ENCODE results near the gene RNF34.
A peak's percentile ranks its signal among the peaks of the same experiment; 100 is the strongest.

Gene RNF34

DNA sequence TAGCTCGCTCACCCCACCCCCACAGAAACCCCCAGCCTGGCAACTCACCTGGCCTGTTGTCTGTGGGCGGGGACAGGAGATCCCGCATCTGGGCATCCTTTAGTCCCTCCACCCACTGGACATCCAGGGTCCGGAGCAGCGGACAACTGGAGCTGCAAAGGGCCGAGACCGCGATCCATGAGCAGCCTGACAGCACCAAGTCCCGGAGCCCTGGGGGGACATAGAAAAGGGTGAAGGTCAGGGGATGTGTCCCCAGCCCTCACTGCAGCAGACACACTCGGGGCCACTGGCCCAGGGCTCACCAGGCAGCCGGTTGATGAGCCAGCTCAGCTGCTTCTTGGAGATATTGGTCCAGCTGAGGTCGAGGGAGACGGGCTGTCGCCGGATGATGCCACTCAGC lies 40.9 kb downstream of the RNF34 start:
- DNase-seq (ENCODE audit: low read depth), result no peak

DNA sequence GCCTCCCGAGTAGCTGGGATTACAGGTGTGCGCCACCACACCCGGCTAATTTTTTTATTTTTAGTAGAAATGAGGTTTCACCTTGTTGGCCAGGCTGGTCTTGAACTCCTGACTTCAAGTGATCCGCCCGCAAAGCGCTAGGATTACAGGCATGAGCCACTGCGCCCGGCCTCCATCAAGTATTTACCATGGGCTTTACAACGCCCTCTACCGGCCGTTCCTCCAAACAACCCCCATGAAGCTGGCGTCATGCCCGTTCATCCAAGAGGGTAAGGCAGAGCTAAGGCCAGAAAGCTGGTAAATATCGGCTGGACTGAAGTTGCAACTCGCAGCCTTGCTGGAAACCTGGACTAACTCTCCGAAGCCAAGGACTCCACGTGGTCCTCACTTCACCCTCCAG lies 41.6 kb downstream of the RNF34 start:
- DNase-seq (ENCODE audit: low read depth), result no peak

DNA sequence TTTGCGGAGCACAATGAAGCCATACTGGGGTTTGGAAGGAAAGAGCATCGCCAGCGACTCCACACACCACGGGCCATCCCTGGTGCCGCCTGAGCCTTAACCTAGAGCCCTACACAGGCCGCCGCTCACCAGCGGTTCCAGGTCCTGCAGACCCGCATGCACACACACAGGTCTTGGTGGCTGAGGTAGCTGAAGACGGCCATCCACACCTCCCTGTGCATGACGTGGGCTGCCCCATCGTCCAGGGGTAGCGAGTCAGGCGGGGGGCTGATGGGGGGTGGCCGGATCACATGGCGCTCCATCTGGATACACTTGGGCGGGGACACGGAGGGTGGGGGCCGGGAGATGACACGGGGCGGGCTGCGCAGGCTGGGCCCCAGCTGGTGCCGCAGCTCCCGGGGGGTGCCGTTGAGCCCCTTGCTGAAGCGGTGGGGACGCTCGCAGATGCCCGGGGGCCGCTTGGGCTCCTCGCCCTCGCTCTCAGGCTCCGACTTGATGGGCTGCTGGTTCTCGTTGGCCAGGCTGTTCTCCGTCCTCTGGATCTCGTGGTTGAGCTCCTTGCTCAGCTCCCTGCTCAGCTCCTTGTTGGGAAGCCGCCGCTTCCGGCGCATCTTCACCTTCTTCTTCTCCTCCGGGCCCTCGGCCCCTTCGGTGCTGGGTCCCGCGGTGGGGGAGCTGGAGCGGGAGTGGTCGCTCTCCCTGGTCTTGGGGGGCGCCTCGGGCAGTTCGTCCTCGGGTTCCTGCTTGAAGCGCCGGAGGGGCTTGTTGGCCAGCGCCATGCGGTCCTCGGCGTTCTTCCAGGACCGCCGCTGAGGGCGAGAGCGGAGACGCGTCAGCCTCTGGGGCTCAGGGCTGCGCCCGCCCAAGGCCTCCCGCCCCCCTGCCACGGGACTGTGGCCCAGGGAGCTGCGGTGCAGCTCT lies 42.4 kb downstream of the RNF34 start:
- no peak for DNase-seq (ENCODE audit: low read depth)

DNA sequence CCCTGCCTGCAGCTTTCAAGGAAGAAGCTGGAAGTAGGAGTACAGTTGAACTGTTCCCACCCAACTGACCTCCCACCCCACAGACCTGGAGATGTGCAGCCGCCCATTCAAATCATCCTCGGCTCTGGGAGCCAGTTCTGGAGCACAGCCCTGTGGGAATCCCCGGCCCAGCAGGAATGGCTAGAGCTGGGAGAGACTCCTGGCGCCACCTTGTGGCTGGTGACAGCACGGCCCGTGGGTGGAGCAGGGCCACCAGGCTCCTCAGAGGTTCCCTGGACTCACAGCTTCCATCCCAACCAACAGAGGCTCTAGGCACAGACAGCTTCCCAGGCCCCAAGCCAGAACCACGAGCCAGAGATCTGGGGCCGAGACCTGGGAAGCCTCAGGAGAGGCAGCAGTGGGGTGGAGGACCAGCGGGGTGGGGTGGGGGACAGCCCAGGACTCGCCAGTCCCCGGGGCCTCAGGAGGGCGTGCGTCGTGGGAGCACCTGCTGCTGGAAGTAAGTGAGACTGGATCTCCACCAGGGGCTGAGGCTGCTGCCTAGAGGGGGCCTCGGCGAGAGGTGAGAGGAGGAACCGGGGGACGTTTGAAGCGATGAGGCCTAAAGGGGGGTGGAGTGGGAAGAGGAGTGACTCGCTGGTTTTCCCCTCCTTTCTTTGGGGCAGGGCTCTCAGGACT lies 43.4 kb downstream of the RNF34 start:
- DNase-seq (ENCODE audit: low read depth), result no peak

DNA sequence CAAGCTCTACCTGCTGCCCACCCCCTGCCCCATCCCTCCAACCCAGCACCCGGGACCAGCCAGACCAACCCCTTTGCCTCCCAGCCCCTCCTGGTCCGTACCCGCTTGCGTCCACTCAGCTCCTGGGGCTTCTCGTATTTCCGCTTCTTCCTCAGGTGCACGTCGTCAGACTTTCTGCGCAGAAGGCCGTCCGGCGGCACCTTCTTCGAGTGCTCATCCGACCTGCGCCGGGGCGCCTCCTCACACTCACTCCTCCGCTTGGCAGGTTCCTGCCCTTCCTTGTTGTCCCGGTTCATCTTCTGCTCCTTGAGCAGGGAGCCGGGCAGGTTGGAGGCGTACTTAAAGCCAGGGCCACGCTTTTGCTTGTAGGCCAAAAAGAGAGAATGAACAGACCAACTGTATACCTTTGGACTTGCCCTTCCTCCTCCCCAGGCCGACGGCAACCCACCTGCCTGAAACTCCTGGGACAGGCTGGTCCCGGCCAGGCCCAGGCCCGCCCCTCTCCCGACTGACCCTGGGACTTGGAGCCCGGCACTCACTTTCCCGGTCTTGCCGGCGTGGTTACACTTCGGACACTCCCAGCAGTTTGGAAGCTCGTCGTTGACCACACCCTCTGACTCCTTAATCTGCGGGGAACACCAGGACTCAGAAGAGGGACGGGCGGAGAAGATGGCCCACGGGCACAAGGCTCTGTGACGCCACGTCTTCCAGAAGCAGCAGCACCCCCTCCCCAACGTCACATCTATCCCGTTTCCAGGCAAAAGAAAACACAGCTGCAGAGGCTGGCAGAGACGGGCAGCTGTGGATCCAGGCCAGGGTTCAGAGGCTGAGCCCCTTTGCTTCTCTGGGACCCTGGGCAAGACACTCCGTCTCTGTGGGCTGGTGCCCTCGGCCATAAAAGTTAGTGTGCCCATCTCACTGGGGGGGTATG lies 44.3 kb downstream of the RNF34 start:
- no peak for DNase-seq (ENCODE audit: low read depth)

DNA sequence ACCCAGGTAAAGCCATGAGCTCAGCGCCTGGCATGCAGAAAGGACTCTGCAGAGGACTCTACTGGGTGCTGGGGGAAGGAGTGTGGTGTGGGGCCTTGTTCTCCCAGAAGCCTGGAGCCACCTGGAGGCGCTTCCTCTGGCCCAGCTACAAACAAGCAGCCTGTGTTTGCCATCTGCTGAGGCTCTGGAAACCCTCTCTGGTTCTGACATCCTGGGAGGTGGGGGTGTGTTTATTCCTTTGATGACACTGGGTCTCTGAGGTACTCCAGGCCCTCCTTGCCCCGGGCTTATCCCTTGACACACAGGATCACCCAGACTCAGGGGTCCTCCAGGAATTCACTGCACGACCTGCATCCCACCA lies 44.9 kb downstream of the RNF34 start:
- DNase-seq (ENCODE audit: low read depth), result no peak

DNA sequence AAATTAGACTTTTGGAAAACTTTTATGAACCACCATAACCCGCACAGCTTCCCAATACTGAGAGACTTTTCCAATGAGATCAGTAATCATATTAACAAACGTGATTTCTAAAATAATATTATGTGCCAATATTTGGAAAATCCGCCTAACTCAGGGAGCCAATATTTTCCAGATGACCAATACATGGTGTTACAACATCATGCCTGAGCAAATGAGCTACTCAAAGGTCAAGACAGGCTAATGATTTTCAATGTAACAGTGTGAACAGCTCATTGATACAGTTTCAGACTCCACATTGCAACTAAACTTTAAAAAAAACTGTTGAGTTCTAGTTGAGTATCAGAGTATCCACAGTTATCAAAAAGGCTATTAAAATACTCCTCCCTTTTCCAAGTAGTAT lies 46.8 kb downstream of the RNF34 start:
- DNase-seq (ENCODE audit: low read depth), result no peak

DNA sequence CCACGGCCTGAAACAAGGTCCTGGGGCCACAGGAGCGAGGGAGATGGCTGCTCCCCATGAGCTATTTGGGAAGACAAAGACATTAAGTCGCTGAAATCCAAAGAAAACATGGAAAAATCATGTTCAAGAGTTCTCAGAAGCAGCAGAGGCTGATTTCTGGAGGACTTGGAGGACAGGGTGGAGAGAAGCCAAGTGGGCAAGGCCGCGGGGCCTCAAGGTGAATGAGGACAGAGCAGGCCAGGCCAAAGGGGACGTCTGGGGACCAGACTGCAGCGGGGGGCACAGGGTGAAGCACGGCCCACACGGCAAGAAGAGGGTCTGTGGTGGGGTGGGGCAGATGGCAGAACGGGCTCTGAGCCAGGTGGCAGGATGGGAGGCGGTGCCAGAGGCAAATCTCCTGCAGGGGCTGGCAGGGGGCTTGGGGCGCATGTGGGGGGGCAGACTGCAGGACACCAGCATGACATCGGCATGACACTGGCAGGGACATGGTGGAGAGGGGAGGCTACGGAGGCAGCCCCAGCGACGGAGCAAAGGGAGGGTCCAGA lies 48.9 kb downstream of the RNF34 start:
- no peak for DNase-seq (ENCODE audit: low read depth)

DNA sequence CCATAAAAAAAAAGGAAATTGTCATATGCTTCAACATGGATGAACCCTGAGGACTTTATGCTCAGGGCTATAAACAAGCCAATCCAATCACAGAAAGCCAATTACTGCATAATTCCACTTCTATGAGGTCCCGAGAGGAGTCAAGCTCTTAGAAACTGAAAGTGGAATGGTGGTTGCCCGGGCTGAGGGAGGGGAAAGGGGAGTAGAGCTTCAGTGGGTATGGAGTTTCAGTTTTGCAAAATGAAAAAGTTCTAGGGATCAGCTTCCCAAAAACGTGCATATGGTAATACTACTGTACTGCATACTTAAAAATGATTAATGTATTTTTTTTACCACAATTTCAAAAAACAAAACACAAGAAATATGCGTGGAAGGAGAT lies 52.0 kb downstream of the RNF34 start:
- DNase-seq (ENCODE audit: low read depth), result peak; percentile 28

DNA sequence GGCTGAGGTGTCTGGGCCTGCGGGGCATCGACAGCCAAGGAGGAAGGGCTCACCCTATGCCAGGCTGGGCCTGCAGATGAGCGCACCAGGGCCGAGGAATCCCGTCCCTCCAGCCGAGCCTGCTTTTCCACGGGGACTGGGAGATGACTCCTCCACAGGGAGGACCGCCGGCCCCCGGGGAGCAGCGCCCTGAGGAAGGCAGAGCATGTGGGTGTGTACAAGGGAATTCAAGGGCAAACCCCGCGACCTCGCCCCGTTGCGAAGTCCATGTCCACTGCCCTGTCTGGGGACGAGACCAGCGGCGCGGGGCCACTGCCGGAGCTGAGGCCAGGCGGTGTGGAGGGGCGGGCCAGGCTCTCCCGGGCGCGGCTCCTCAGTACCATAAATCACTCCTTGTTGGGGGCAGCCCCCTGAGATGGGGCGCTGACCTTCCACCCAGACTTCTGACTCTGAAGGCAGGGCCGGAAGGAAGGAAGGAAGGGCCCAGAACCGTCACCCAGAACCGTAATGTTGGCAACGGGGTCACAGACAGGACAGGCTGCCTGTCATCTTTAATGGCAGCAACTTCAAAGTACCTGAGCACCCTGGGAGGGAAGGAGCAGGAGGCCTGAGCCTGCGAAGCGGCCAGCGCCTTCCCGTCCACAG lies 52.5 kb downstream of the RNF34 start:
- DNase-seq (ENCODE audit: low read depth), result peak; percentile 35

DNA sequence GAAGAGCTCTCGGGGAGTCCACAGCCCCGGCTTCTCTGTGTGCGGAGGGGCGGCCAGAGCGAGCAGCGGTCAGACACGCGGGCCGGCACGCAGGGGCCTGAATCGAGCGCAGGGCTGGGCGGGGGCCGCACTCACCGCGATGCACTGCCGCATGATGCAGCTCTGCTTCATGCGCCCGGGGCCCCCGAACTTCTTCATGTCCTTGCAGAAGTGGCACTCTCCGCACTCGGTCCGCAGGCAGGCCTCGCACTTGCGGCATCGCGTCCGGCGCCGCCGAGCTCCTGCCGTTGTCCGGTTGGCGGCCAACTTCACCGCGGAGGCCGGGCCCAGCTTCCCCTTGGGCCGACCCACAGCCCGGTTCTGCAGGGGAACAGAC lies 53.1 kb downstream of the RNF34 start:
- no peak for DNase-seq (ENCODE audit: low read depth)

DNA sequence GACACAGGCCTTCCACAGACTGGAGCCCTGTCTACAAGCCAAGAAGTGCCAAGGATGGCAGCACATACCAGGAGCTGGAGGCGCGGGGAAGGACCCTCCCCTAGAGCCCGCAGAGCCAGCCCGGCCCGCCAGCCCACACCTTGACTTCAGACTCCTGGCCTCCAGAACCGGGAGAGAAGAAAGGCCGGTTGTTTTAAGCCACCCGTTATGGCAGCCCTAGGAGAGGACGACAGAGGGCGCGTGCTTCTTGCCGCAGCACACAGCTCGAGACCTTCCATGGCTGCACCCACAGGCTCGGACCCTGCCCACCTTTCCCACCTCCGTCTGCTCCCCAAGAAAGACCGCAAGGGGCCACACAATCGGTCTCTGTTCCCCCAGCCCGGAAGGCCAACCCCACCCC lies 53.7 kb downstream of the RNF34 start:
- DNase-seq (ENCODE audit: low read depth), result no peak

DNA sequence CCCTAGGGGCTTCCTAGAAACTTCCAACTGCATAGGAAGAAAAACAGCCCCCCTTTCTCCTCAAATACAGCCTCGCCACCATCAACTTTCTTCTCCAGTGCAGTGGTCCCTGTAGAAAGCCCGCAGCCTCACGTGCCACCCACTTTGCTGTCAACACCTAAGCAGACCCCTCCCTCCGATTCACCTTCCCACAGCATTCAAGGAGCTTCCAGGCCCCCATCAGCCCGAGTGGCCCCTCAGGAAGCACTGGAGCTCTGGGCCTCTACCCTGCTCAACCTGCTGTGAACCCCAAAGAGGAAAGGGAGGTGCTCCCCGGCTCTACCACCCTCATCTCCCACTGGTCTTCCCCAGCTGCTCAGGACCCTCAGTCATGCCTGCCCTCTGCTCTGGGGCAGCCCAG lies 55.0 kb downstream of the RNF34 start:
- no peak for DNase-seq (ENCODE audit: low read depth)

DNA sequence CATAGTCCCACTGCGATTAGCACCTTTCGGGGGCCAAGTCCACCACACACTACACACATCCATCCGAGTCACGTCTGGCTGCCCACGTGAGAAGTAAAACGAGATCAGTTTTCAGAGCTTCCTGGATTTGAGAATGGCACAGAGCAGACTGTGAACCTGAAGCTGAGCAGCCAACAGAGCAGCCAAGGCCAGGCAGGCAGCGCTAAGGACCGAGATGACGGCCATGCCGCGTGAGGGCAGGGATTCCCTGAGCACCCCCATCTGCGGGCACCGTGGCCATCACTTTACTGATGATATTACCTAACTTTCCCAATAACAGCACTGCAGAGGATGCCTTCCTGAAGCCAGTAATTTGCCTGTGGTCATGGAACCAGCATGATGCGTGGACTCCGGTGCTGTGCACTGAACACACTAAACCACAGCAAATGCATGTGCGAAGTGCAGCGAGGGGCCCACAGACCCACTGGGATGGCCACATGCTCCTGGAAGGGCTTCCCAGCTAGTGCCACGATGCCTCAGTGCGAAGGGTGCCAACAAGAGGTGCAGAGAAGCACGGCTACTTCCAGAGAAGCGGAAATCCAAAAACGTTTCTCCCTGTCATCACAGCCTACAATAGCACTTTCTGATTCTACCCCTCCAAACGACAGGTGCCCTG lies 56.0 kb downstream of the RNF34 start:
- DNase-seq (ENCODE audit: low read depth), result no peak

DNA sequence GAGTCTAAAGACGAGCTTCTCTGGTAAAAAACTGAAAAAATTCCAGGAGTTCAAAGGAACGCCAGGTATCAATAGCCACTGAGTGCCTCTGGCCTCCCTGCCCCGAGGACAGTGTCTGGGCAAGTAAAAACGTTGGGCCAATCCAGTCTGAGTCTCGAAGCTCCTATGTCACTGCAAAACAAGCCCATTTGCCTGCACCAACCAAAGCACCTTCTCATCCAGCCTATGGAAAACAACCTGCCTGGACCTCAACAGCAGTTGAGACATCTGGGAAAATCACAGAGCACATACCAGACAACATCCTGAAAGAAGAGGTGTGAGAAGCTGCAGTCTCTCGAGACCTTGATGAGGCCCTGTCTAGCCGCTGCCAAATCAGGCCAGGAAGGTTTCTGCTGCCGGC lies 56.6 kb downstream of the RNF34 start:
- no peak for DNase-seq (ENCODE audit: low read depth)

DNA sequence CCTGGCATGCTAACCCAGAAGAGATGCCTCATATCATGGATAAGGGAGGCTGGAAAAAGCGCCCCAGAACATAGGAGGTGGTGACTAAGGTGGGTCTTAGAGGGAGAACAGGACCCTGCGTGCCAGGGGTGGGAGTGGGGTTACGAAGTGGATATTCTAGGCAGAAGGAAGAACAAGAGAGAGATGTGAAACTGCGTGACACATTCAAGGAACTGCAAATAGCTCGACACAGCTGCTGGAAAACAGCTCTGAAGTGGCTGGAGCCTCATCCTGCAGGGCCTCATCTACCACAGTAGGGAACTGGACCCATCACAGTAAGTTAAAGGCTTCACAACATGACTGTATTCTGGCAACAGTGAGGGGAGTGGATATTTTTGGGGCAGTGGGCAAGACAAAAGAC lies 61.1 kb downstream of the RNF34 start:
- no peak for DNase-seq (ENCODE audit: low read depth)

DNA sequence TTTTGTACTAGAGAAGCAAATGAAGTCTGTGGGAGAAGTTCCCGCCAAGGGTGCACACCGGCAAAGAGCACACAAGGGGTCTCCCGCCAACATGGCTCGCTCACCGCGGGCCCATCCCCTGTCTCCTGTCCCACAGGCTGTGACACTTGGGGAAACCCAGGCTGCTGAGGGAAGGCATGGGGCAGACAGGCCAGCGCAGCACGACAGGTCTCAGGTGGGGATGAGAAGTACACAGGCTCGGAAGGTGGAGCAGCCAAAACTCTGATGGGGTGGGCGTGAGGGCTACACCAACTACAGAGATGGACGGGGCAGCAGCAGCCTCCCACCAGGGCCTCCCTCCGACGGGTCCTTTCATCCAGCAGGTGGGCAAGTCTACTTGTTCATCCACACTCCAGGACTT lies 64.4 kb downstream of the RNF34 start:
- DNase-seq (ENCODE audit: low read depth), result no peak

DNA sequence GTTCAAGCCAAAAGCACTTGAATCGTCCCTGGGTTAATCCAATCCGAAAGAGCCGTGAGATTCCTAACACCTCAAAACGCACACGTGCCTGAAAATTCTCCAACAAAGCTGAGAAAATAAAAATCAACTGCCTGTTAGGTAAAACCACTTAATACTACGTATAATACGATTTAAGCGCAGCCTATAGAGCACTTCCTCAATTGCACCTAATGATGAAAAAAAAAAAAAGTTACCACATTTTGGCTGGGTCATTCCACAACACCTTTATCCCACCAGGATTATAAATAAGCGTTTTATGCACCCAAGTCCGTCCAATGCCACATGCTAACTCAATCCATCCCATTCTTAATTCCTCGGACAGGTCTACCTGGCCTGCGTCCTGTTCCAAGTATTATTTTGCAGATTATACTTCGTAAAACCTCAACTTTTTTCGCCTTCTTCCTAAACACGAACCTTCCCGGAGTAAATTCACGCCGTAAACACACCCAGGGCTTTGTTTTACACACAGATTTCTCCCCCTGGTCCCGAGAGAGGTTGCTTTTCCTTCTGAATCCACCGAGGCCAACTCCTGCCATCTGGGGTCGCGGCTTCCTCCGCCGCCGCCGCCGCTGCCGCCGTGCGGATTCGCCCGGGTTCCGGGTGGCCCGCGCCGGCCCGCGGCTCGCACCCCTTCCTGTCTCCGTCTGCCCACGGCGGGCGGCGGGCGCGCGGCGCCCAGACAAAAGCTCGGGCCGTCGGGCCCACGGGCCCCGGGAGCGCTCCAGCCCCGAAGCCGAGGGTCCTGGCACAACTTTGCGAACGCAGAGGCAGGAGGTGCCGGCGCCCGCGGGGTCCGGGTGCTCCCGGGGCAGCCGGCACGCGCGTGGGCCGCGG lies 66.2 kb downstream of the RNF34 start:
- no peak for DNase-seq (ENCODE audit: low read depth)

DNA sequence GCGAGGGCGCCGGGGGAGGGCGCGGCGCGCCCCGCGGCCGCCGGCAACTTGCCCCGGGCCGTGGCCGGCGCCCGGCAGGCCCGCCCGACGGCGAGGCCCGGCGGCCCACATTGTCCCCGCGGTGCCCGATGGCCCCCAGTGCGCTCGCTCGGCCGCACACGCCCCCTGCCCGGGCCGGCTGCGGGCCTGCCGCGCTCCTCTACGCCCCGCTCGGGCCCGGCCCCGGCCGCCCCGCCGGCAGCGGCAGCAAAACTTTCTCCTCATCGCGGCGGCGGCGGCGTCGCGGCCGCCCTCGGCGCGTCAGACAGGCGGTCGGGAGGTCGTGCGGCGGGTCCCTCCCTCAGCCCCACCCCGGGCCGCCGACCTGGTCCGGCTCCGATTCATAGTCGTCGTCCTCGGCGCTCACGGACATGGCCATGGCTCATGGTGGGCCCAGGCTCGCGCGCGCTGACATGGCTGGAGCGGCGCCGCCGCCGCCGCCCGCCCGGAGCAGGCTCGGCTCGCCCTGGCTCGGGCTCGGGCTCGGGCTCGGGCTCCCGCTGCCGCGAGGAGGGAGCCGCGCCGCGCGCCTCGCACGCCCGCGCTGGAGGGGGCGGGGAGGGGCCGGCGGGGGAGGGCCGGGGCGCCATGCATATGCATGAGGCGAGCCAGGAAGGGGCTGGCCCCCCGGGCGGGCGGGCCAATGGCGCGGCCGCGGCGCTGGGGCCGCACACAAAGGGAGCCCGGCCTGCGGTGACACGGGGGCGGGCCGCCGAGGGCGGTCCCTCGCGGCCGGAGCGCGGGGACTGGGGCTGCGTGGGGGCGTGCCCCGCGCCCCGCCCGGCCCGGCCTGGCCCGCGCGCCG lies 67.1 kb downstream of the RNF34 start:
- DNase-seq (ENCODE audit: low read depth), result no peak

All from GM04503 (cell line).